HCT116 (cell line): ENCODE data around the gene TSC22D3.

ENCODE experiments used
- CEBPB ChIP-seq: IDR thresholded peaks from 2 replicates; pipeline ENCODE4 v1.6.1; 2012; ENCODE audit warnings: low read depth
- EZH2 ChIP-seq: fragments of 200-600 bp; sonication (generic); IDR thresholded peaks from 2 replicates; pipeline ENCODE4 v1.6.1; 2017; ENCODE audit warnings: antibody characterized with exemption, mixed run types
- FOSL1 ChIP-seq: IDR thresholded peaks from 2 replicates; pipeline ENCODE4 v1.6.1; 2012; ENCODE audit warnings: low read depth
- POLR2A ChIP-seq: IDR thresholded peaks from 2 replicates; pipeline ENCODE4 v1.7.0; 2011; ENCODE audit warnings: borderline replicate concordance; ENCODE audit not compliant: insufficient read depth, insufficient read length; ENCODE audit errors: extremely low read depth
- POLR2AphosphoS5 ChIP-seq: IDR thresholded peaks from 2 replicates; pipeline ENCODE4 v1.6.1; 2011; ENCODE audit warnings: mild to moderate bottlenecking, low read depth, low read length, moderate library complexity
- TF ChIP-seq, protein P1 (sequence below), 3 experiments: fragments of 200-600 bp in 1 of 3; sonication (generic) in 1 of 3; IDR thresholded peaks in 2 of 3; conservative IDR thresholded peaks in 1 of 3; 2 replicates each; pipeline ENCODE4 v1.5.1; 2012 to 2017; ENCODE audit warnings: low read depth in 2 of 3, low read length in 2 of 3, antibody characterized with exemption in 1 of 3, borderline replicate concordance in 1 of 3, control low read depth in 1 of 3, mild to moderate bottlenecking in 1 of 3, mixed read lengths in 1 of 3, mixed run types in 1 of 3, moderate library complexity in 1 of 3; ENCODE audit not compliant: insufficient read depth in 1 of 3
- TF ChIP-seq, protein P2 (sequence below): IDR thresholded peaks from 2 replicates; pipeline ENCODE4 v1.6.1; 2012; ENCODE audit warnings: low read depth

GRCh38 chrX:107718156-107718621 is 57.4 kb downstream of the TSC22D3 start:
- no peak for TF ChIP-seq POLR2A
- TF ChIP-seq, protein P1, sequence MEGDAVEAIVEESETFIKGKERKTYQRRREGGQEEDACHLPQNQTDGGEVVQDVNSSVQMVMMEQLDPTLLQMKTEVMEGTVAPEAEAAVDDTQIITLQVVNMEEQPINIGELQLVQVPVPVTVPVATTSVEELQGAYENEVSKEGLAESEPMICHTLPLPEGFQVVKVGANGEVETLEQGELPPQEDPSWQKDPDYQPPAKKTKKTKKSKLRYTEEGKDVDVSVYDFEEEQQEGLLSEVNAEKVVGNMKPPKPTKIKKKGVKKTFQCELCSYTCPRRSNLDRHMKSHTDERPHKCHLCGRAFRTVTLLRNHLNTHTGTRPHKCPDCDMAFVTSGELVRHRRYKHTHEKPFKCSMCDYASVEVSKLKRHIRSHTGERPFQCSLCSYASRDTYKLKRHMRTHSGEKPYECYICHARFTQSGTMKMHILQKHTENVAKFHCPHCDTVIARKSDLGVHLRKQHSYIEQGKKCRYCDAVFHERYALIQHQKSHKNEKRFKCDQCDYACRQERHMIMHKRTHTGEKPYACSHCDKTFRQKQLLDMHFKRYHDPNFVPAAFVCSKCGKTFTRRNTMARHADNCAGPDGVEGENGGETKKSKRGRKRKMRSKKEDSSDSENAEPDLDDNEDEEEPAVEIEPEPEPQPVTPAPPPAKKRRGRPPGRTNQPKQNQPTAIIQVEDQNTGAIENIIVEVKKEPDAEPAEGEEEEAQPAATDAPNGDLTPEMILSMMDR (IDR thresholded peaks at IDR 0.05 in 2 of 3, conservative IDR thresholded peaks at IDR 0.05 in 1 of 3; ENCODE audit: borderline replicate concordance in 1 of 3, insufficient read depth in 1 of 3, low read depth in 2 of 3, low read length in 2 of 3) = peak in 2 of 3 experiments; percentile 61 to 63; a peak in 4 of 6 replicates
- no peak for TF ChIP-seq FOSL1
- TF ChIP-seq POLR2AphosphoS5 = no peak
- TF ChIP-seq, protein P2, sequence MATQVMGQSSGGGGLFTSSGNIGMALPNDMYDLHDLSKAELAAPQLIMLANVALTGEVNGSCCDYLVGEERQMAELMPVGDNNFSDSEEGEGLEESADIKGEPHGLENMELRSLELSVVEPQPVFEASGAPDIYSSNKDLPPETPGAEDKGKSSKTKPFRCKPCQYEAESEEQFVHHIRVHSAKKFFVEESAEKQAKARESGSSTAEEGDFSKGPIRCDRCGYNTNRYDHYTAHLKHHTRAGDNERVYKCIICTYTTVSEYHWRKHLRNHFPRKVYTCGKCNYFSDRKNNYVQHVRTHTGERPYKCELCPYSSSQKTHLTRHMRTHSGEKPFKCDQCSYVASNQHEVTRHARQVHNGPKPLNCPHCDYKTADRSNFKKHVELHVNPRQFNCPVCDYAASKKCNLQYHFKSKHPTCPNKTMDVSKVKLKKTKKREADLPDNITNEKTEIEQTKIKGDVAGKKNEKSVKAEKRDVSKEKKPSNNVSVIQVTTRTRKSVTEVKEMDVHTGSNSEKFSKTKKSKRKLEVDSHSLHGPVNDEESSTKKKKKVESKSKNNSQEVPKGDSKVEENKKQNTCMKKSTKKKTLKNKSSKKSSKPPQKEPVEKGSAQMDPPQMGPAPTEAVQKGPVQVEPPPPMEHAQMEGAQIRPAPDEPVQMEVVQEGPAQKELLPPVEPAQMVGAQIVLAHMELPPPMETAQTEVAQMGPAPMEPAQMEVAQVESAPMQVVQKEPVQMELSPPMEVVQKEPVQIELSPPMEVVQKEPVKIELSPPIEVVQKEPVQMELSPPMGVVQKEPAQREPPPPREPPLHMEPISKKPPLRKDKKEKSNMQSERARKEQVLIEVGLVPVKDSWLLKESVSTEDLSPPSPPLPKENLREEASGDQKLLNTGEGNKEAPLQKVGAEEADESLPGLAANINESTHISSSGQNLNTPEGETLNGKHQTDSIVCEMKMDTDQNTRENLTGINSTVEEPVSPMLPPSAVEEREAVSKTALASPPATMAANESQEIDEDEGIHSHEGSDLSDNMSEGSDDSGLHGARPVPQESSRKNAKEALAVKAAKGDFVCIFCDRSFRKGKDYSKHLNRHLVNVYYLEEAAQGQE = no peak
- TF ChIP-seq CEBPB = no peak
- TF ChIP-seq EZH2 = no peak
